Measurements from ENCODE around the gene ACTN1.

The ACTN1 gene

GRCh38 chr14:68899033-68899603 is 80.0 kb downstream of the ACTN1 start:
- Histone ChIP-seq H3K4me3 (IDR thresholded peaks at IDR 0.05; ENCODE audit: insufficient read depth, low read depth, low read length) (no peak overlapping the region), H3K4me2 (no peak overlapping the region), H2AFZ (ENCODE audit: low read depth) (no peak overlapping the region), H3K27me3 (ENCODE audit: insufficient read depth, low read depth) (no peaks in the 10 kb centered on the region), H3K9ac (no peak overlapping the region), H3K36me3 (ENCODE audit: insufficient read depth) (no peaks in the 10 kb centered on the region), H4K20me1 (ENCODE audit: insufficient read depth) (no peaks in the 10 kb centered on the region), H3K27ac (no peak overlapping the region), H3K79me2 (ENCODE audit: insufficient read depth, low read depth) (no peaks in the 10 kb centered on the region), H3K4me1 (ENCODE audit: low read depth, poor library complexity, severe bottlenecking) (no peaks in the 10 kb centered on the region)
- TF ChIP-seq, protein P1, sequence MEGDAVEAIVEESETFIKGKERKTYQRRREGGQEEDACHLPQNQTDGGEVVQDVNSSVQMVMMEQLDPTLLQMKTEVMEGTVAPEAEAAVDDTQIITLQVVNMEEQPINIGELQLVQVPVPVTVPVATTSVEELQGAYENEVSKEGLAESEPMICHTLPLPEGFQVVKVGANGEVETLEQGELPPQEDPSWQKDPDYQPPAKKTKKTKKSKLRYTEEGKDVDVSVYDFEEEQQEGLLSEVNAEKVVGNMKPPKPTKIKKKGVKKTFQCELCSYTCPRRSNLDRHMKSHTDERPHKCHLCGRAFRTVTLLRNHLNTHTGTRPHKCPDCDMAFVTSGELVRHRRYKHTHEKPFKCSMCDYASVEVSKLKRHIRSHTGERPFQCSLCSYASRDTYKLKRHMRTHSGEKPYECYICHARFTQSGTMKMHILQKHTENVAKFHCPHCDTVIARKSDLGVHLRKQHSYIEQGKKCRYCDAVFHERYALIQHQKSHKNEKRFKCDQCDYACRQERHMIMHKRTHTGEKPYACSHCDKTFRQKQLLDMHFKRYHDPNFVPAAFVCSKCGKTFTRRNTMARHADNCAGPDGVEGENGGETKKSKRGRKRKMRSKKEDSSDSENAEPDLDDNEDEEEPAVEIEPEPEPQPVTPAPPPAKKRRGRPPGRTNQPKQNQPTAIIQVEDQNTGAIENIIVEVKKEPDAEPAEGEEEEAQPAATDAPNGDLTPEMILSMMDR (conservative IDR thresholded peaks at IDR 0.05; ENCODE audit: low read depth, low read length), result no peak

- TF ChIP-seq, protein P1 (conservative IDR thresholded peaks at IDR 0.05; ENCODE audit: low read depth, low read length), result no peak
- H3K36me3 ChIP-seq (ENCODE audit: insufficient read depth), result no peaks in the 10 kb centered on the region
- H3K9ac ChIP-seq, result no peak overlapping the region
- H3K4me3 ChIP-seq (IDR thresholded peaks at IDR 0.05; ENCODE audit: insufficient read depth, low read depth, low read length), result no peak overlapping the region
- no peak overlapping the region for H3K27ac ChIP-seq
- H3K4me2 ChIP-seq, result no peak overlapping the region
- H3K79me2 ChIP-seq (ENCODE audit: insufficient read depth, low read depth), result no peaks in the 10 kb centered on the region
- no peaks in the 10 kb centered on the region for H3K27me3 ChIP-seq (ENCODE audit: insufficient read depth, low read depth)
- no peaks in the 10 kb centered on the region for H3K4me1 ChIP-seq (ENCODE audit: low read depth, poor library complexity, severe bottlenecking)
- H2AFZ ChIP-seq (ENCODE audit: low read depth), result no peak overlapping the region
- no peaks in the 10 kb centered on the region for H4K20me1 ChIP-seq (ENCODE audit: insufficient read depth)
These were observed 80.7 kb downstream of the ACTN1 start for GRCh38 chr14:68898248-68899032.

DNA sequence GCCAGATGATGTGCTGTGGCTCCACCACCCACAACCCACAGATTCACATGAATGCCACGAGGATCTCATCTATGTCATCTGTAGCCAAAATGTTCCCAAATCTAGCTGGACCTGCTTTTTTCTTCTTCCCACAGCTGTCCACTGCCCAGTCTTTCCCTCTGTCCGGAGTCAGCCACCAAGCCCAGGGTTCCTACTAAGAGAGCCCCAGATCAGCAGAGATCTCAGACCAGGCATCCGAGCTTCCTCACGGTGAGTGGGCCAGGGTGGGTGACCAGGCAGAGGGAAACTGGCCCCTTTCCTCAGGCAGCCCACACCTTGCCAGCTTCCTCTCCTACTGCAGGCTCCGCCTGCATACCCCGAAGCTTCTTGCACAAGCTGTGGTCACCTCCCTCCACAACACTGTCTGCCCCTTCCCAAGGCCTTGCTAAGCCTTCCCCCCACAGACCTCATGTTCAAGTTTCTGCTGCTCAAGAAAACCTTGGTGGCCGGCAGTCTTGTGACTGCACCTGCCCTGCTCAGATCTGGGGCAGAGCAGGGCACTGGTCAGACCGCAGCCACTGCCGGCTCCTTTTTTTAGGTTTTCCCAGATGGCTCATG is 81.4 kb downstream of the ACTN1 start:
- Histone ChIP-seq H4K20me1 (ENCODE audit: insufficient read depth) (no peaks in the 10 kb centered on the region), H3K4me2 (no peak overlapping the region), H3K79me2 (ENCODE audit: insufficient read depth, low read depth) (no peaks in the 10 kb centered on the region), H3K4me3 (IDR thresholded peaks at IDR 0.05; ENCODE audit: insufficient read depth, low read depth, low read length) (no peak overlapping the region), H3K4me1 (ENCODE audit: low read depth, poor library complexity, severe bottlenecking) (no peaks in the 10 kb centered on the region), H3K27ac (no peak overlapping the region), H3K27me3 (ENCODE audit: insufficient read depth, low read depth) (no peaks in the 10 kb centered on the region), H3K36me3 (ENCODE audit: insufficient read depth) (no peaks in the 10 kb centered on the region), H3K9ac (no peak overlapping the region), H2AFZ (ENCODE audit: low read depth) (no peak overlapping the region)
- TF ChIP-seq, protein P1 (conservative IDR thresholded peaks at IDR 0.05; ENCODE audit: low read depth, low read length), result no peak

- H3K79me2 ChIP-seq (ENCODE audit: insufficient read depth, low read depth), result no peaks in the 10 kb centered on the region
- H3K36me3 ChIP-seq (ENCODE audit: insufficient read depth), result no peaks in the 10 kb centered on the region
These were observed 83.0 kb downstream of the ACTN1 start for GRCh38 chr14:68896132-68896531.

More at GRCh38 chr14:68896132-68896531, 83.0 kb downstream of the ACTN1 start:
- Histone ChIP-seq H3K4me2 (no peak overlapping the region), H3K27me3 (ENCODE audit: insufficient read depth, low read depth) (no peaks in the 10 kb centered on the region), H3K9ac (no peak overlapping the region), H3K27ac (no peak overlapping the region), H3K4me1 (ENCODE audit: low read depth, poor library complexity, severe bottlenecking) (no peaks in the 10 kb centered on the region), H4K20me1 (ENCODE audit: insufficient read depth) (no peaks in the 10 kb centered on the region), H2AFZ (ENCODE audit: low read depth) (no peak overlapping the region), H3K4me3 (IDR thresholded peaks at IDR 0.05; ENCODE audit: insufficient read depth, low read depth, low read length) (no peak overlapping the region)
- TF ChIP-seq, protein P1 (conservative IDR thresholded peaks at IDR 0.05; ENCODE audit: low read depth, low read length), result no peak

All from KMS-11 (cell line).